COLO829 (cell line): Measurements from ENCODE around the gene OPN4.

Experiments
- DNase-seq: peaks from one replicate; pipeline ENCODE4 v3.0.0; 2012; ENCODE audit warnings: low spot score

The OPN4 gene

DNA sequence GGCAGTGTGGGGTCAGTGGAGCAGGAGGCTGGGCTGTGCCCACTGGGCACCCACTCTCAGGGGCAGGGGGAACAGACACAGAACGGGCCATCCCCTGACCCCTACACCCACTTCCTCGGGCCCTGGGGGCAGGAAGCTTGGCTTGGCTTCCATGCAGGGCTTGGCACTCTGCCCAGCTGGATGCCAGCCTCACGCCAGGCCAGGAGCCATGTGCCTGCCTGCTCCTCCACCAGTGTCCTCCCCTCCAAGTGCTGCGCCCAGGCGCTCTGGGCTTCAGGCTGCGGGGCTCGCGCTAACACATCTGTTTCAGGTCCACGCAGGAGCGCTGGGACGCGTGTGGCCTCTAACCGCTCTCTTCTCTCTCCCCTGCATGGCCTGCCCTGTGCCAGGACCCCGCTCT, 26.7 kb downstream of the OPN4 start:
- no peak for DNase-seq

DNA sequence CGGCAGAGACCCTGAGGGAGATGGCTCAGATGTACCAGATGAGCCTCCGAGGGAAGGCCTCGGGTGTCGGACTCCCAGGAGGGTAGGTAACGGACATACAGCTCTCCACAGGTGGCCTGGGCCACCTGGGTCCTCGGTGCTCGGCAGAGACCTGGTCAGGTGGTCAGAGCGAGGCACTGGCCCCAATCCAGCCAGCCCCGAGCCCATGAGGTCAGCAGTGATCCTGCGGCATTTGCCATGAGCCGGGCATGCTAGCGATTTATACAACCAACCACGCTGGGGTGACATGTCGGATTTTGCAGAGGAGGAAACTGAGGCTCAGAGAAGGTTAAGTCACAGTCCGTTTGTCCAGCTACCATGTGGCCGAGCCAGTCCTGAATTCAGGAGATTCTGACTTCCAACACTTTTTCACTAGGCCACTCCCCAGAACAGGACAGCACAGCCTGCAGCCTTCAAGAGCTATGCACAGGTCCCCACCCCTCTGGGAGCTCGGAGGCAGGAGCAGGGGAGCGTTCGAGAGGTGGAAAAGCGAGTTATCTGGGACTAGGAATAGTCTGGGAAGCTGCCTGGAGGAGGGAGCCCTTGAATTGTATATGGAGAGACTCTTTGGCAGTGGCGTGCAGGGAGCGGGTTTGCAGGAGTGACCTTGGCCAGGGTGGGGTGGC, 27.5 kb downstream of the OPN4 start:
- no peak for DNase-seq

- DNase-seq, result no peak
Observed at GRCh38 chr10:86682675-86683074, 28.3 kb downstream of the OPN4 start.

- no peak for DNase-seq
Observed at GRCh38 chr10:86684331-86685097, 30.2 kb downstream of the OPN4 start.

DNA sequence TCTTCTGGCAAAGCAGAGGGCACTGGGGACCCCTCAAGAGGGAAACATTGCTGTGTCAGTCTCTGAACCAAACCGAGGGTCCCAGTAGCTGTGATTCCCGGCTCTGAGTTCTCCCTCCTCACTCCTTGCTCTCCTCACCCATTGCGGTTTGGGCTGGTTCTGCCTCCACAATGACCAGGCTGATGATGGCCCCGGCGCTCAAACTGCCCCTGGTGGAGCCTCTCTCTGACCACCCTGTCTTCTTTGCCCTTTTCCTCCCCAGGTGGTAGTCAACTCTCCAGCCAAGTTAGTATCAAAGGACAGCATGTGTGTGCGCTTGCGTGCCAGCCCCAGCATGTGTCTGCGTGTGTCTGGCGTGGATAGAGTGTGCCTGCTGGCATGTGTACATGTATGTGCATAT, 31.1 kb downstream of the OPN4 start:
- no peak for DNase-seq

GRCh38 chr10:86685893-86686632, 31.7 kb downstream of the OPN4 start:
- no peak for DNase-seq

DNA sequence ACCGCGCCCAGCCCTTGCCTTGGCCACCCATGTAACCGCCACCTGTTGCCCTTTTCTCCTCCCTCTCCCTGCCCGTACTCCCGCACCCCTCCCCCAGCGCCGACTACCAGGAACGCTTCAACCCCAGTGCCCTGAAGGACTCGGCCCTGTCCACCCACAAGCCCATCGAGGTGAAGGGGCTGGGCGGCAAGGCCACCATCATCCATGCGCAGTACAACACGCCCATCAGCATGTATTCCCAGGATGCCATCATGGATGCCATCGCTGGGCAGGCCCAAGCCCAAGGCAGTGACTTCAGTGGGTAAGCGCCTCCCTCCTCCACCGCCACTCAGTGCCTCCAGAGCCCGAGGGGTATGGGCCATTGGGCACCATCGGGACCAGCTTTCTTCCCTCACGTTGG, 32.6 kb downstream of the OPN4 start:
- DNase-seq, result no peak

GRCh38 chr10:86687750-86688149, 33.4 kb downstream of the OPN4 start:
- no peak for DNase-seq

- no peak for DNase-seq
Observed at GRCh38 chr10:86688398-86688921, 34.1 kb downstream of the OPN4 start.

- no peak for DNase-seq
Observed at GRCh38 chr10:86689146-86689545, 34.8 kb downstream of the OPN4 start.

GRCh38 chr10:86690231-86690630, 35.9 kb downstream of the OPN4 start:
- DNase-seq, result no peak

- DNase-seq, result no peak
Observed at GRCh38 chr10:86690657-86691084, 36.3 kb downstream of the OPN4 start.

DNA sequence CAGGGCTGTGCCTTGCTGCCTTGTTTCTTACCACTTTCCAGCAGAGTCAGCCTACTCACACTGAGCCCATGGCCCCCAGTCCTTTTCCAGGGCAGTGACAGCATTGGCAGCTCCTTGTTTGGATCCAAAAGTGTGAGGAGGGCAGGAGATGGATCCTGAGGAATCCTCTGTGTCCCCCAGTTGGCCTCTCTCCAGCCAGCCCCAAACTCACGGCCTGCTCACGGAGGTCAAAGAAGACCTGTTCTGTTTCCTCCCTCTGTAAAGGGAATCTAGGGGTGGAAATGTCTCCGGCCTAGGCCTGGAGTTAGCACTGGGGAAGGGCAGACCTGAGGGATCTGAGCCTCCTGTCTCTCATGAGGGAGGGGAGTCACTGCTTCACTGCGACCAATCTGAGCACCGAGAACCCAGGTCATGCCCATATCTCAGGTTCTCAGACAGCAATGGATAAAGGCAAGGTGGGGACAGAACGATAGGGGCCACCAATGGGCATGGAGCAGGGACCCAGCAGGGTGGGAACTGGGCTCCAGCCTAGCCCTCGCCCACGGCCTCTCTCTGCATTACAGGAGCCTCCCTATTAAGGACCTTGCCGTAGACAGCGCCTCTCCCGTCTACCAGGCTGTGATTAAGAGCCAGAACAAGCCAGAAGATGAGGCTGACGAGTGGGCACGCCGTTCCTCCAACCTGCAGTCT, 37.1 kb downstream of the OPN4 start:
- no peak for DNase-seq

DNA sequence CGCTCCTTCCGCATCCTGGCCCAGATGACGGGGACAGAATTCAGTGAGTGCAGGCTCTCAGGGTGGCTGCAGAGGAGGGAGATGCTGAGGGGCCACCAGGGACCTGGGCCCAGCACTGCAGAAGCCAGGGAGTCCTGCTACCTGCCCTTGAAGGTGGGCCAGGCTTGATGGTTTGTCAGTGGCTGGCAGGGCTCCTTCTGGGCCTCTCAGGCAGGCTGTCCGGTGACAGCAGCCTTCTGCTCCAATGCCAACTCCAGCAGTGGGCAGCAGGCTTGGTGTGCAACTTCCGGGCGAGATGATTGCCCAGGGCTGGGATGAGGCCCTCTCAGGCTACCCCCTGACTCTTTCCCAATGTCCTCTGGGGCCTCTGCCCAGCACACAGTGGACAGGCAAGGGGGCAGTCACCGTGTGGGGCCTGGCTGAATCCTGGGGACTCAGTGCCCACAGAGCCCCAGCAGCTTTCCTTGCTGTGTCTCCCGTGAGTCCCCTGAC, 37.7 kb downstream of the OPN4 start:
- no peak for DNase-seq

GRCh38 chr10:86692664-86693063, 38.3 kb downstream of the OPN4 start:
- no peak for DNase-seq

GRCh38 chr10:86693275-86693674, 38.9 kb downstream of the OPN4 start:
- no peak for DNase-seq

DNA sequence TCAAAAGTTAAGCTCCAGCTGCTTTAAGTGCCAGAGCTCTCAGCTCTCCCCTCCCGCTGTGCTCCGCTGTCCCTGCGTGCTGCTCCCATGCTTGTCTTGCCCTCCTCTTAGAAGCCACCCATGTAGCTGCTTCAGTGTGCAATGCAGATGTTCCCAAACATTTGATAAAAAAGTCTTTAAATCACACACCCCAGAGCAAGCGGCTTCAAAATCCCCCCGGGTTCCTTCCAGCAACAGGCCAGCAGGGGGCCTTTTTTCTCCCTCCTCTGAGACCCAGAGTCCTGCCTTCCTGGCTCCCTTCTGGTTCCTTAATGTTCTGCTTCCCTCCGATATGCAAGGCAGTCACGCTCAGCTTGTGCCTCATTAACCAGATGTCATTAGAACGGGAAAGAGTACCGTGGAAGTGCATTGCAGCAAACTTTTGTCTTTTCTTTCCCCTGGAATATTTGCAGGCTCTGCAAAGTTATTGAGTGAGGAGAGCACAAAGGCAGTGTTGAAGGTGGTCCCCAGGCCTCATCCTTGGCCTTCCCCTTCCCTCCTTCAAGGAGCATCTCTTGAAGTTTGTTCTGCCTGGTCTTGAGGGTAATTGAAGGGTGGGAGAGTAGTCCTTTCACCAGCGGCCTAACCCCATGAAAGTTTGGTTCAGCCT, 39.5 kb downstream of the OPN4 start:
- DNase-seq, result no peak

GRCh38 chr10:86698207-86698940, 44.0 kb downstream of the OPN4 start:
- no peak for DNase-seq

- DNase-seq, result no peak
Observed at GRCh38 chr10:86699125-86699524, 44.8 kb downstream of the OPN4 start.

DNA sequence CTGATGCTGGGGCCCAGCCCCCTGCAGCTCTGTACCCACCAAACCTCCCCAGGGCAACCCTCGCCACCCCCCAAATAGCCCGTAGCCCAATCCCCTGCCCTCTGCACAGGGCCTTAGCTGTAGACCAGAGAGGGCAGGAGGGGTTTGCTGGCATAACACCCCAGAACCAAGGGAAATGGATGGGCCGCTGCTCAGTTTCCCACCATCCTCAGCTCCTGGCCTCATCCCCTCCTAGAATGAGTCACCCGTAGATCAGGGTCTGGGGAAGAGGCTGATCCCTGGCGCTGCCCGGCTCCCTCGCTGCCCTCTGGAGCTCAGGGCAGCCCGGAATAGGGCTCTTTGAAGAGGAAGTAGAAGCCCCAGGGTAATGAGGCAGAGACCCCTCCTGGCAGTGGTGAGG, 45.2 kb downstream of the OPN4 start:
- DNase-seq, result no peak
